Endothelial cell (in vitro differentiated cells): ENCODE results near the gene AFAP1L1. TPM values are rescaled to one million over a fixed set of nuclear protein-coding genes. Genes with fewer than 3 reads are reported as not detected.

Experiments
- DNase-seq: peaks from one replicate; pipeline ENCODE4 v3.0.0; 2021; ENCODE audit warnings: low spot score
- H3K27ac Mint-ChIP-seq: one replicate; pipeline ENCODE4 v1.8.0; 2021; ENCODE audit warnings: mixed read lengths, inconsistent platforms; ENCODE audit not compliant: unreplicated experiment
- H3K27me3 Mint-ChIP-seq: one replicate; pipeline ENCODE4 v1.8.0; 2021; ENCODE audit warnings: mild to moderate bottlenecking, moderate library complexity, mixed read lengths, inconsistent platforms; ENCODE audit not compliant: unreplicated experiment
- H3K36me3 Mint-ChIP-seq: one replicate; pipeline ENCODE4 v1.8.0; 2021; ENCODE audit warnings: mild to moderate bottlenecking, low read depth, mixed read lengths, inconsistent platforms; ENCODE audit not compliant: unreplicated experiment
- H3K4me1 Mint-ChIP-seq: one replicate; pipeline ENCODE4 v1.8.0; 2021; ENCODE audit warnings: mild to moderate bottlenecking, mixed read lengths, inconsistent platforms; ENCODE audit not compliant: unreplicated experiment
- H3K4me3 Mint-ChIP-seq: one replicate; pipeline ENCODE4 v1.8.0; 2021; ENCODE audit warnings: mild to moderate bottlenecking, mixed read lengths, inconsistent platforms; ENCODE audit not compliant: unreplicated experiment
- H3K9me3 Mint-ChIP-seq: one replicate; pipeline ENCODE4 v1.8.0; 2021; ENCODE audit warnings: mixed read lengths, inconsistent platforms; ENCODE audit not compliant: unreplicated experiment
- CTCF ChIP-seq: fragments of 200-600 bp; sonication (generic); IDR thresholded peaks from one replicate; pipeline ENCODE4 v1.5.0; 2021; ENCODE audit warnings: antibody characterized with exemption; ENCODE audit not compliant: unreplicated experiment
- total RNA-seq: library from RNA; stranded (reverse); fragmentation: NEBNext Ultra II Directional; extraction: Animal tissue kit (Norgen Biotek cat#: 25700); gene quantifications from one replicate; pipeline ENCODE4 v1.2.1, GENCODE V29; 2021; ENCODE audit not compliant: unreplicated experiment

Gene AFAP1L1
- total RNA-seq, 1 donor from 2014 or later, result 393 TPM

- no peak overlapping the region for H3K27ac Mint-ChIP-seq
- peaks cover 4% of the 10 kb centered on the region for H3K4me1 Mint-ChIP-seq
- H3K27me3 Mint-ChIP-seq, result peaks cover 9% of the 10 kb centered on the region
- H3K36me3 Mint-ChIP-seq, result peaks cover 3% of the 10 kb centered on the region
- DNase-seq, result peak; percentile 78
- H3K9me3 Mint-ChIP-seq, result no peaks in the 10 kb centered on the region
- H3K4me3 Mint-ChIP-seq, result no peak overlapping the region
- peak; percentile 67 for TF ChIP-seq CTCF
These were observed 95.8 kb downstream of the AFAP1L1 start for GRCh38 chr5:149367249-149367971.

- Mint-ChIP-seq H3K4me3 (no peak overlapping the region), H3K27ac (no peak overlapping the region), H3K36me3 (peaks cover 3% of the 10 kb centered on the region), H3K9me3 (no peaks in the 10 kb centered on the region), H3K27me3 (peaks cover 7% of the 10 kb centered on the region), H3K4me1 (peaks cover 4% of the 10 kb centered on the region)
- TF ChIP-seq CTCF, result no peak
- no peak for DNase-seq
These were observed 96.5 kb downstream of the AFAP1L1 start for GRCh38 chr5:149367972-149368645.

GRCh38 chr5:149370878-149371277, 99.2 kb downstream of the AFAP1L1 start:
- Mint-ChIP-seq H3K9me3 (no peaks in the 10 kb centered on the region), H3K4me3 (no peak overlapping the region), H3K36me3 (peaks cover 3% of the 10 kb centered on the region), H3K27me3 (peaks cover 3% of the 10 kb centered on the region), H3K27ac (no peak overlapping the region), H3K4me1 (peaks cover 4% of the 10 kb centered on the region)
- DNase-seq, result no peak
- no peak for TF ChIP-seq CTCF

GRCh38 chr5:149371296-149371962, 99.8 kb downstream of the AFAP1L1 start:
- peak; percentile 71 for TF ChIP-seq CTCF
- peaks cover 4% of the 10 kb centered on the region for H3K4me1 Mint-ChIP-seq
- no peak overlapping the region for H3K4me3 Mint-ChIP-seq
- H3K27me3 Mint-ChIP-seq, result peaks cover 3% of the 10 kb centered on the region
- peaks cover 3% of the 10 kb centered on the region for H3K36me3 Mint-ChIP-seq
- no peak overlapping the region for H3K27ac Mint-ChIP-seq
- no peaks in the 10 kb centered on the region for H3K9me3 Mint-ChIP-seq
- DNase-seq, result peak; percentile 72
